ENCODE data around the gene CLEC11A. TPM values are rescaled to one million over a fixed set of nuclear protein-coding genes. Genes with fewer than 3 reads are reported as not detected.

The CLEC11A gene
- polyA plus RNA-seq, 2 of the 4 experiments (the other 2 are of a cell fraction): 1.5 to 6.2 TPM

- TF ChIP-seq ATOH8 (CRISPR knock-in tag; IDR thresholded peaks at IDR 0.05; ENCODE audit: low read depth) (no peak), KDM1A (IDR thresholded peaks at IDR 0.05; ENCODE audit: low read depth) (no peak), HOXA7 (CRISPR knock-in tag; IDR thresholded peaks at IDR 0.05) (no peak), CBX2 (IDR thresholded peaks at IDR 0.05; ENCODE audit: borderline replicate concordance, low read depth) (no peak), KDM5A (IDR thresholded peaks at IDR 0.05) (no peak), PBX3 (IDR thresholded peaks at IDR 0.05) (no peak), EHMT2 (IDR thresholded peaks at IDR 0.05; ENCODE audit: low read depth) (no peak), BCL3 (IDR thresholded peaks at IDR 0.05) (no peak), HEYL (CRISPR knock-in tag; IDR thresholded peaks at IDR 0.05) (no peak), RCOR1 (IDR thresholded peaks at IDR 0.05; ENCODE audit: low read depth, low read length) (no peak), TP53 (CRISPR knock-in tag; IDR thresholded peaks at IDR 0.05) (no peak; the same call in 1 of the 2 replicates), JUN (IDR thresholded peaks at IDR 0.05) (peak; percentile 7 to 17; a peak in 1 of 5 replicates), FOXS1 (CRISPR knock-in tag; IDR thresholded peaks at IDR 0.05) (no peak), USF2 (IDR thresholded peaks at IDR 0.05) (no peak; the same call in 1 of the 2 replicates), FOSL2 (IDR thresholded peaks at IDR 0.05) (no peak), FOSL2 (CRISPR knock-in tag; IDR thresholded peaks at IDR 0.05) (no peak), FOSB (CRISPR knock-in tag; IDR thresholded peaks at IDR 0.05) (no peak), POLR2A (IDR thresholded peaks at IDR 0.05; ENCODE audit: low read length) (no peak), ZFP36 (IDR thresholded peaks at IDR 0.05; ENCODE audit: borderline replicate concordance, partially characterized antibody) (no peak), MAZ (IDR thresholded peaks at IDR 0.05; ENCODE audit: borderline replicate concordance, low read depth, low read length) (no peak), HMGXB4 (CRISPR knock-in tag; IDR thresholded peaks at IDR 0.05; ENCODE audit: borderline replicate concordance) (no peak), JUNB (IDR thresholded peaks at IDR 0.05) (no peak), PHF8 (IDR thresholded peaks at IDR 0.05; ENCODE audit: borderline replicate concordance, low read depth) (peak; percentile 90; the same call in 1 of the 2 replicates), HOXB13 (CRISPR knock-in tag; IDR thresholded peaks at IDR 0.05; ENCODE audit: low read depth) (peak; percentile 54; the same call in 1 of the 2 replicates), E2F6 (IDR thresholded peaks at IDR 0.05; ENCODE audit: borderline replicate concordance, low read depth) (peak; percentile 92), NR3C1 (IDR thresholded peaks at IDR 0.05) (no peak), ESRRA (IDR thresholded peaks at IDR 0.05; ENCODE audit: borderline replicate concordance, low read length) (no peak), SMC3 (IDR thresholded peaks at IDR 0.05) (no peak), MYC (IDR thresholded peaks at IDR 0.05; ENCODE audit: borderline replicate concordance, low read length) (no peak), RAD21 (conservative IDR thresholded peaks at IDR 0.05 in 1 of 2, IDR thresholded peaks at IDR 0.05 in 1 of 2) (no peak), CHD2 (IDR thresholded peaks at IDR 0.05; ENCODE audit: low read length, partially characterized antibody) (no peak), HOXB5 (CRISPR knock-in tag; IDR thresholded peaks at IDR 0.05) (peak; percentile 78; the same call in 1 of the 2 replicates), ZC3H11A (IDR thresholded peaks at IDR 0.05) (no peak), ZNF302 (CRISPR knock-in tag; IDR thresholded peaks at IDR 0.05) (no peak), POLR2AphosphoS2 (conservative IDR thresholded peaks at IDR 0.05; ENCODE audit: low read length) (no peak)
- TF ChIP-seq, protein P1, sequence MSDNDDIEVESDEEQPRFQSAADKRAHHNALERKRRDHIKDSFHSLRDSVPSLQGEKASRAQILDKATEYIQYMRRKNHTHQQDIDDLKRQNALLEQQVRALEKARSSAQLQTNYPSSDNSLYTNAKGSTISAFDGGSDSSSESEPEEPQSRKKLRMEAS (IDR thresholded peaks at IDR 0.05): peak; percentile 94
- TF ChIP-seq, protein P2, sequence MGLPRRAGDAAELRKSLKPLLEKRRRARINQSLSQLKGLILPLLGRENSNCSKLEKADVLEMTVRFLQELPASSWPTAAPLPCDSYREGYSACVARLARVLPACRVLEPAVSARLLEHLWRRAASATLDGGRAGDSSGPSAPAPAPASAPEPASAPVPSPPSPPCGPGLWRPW (IDR thresholded peaks at IDR 0.05): no peak
Observed at GRCh38 chr19:50725218-50725910, 2.2 kb downstream of the CLEC11A start (continued).
